GM12875 (cell line): ENCODE results near the gene AIG1.

Source experiments
- H3K4me3 ChIP-seq: one replicate; pipeline ENCODE4 v1.5.1; 2011; ENCODE audit warnings: low read depth, low read length, control low read depth
- CTCF ChIP-seq: IDR thresholded peaks from 2 replicates; pipeline ENCODE4 v1.5.1; 2011; ENCODE audit warnings: low read depth, mild to moderate bottlenecking, control low read depth, inconsistent platforms, low read length, moderate library complexity, borderline replicate concordance; ENCODE audit not compliant: insufficient read depth

The AIG1 gene

GRCh38 chr6:143055891-143056290 lies 4.8 kb upstream of the AIG1 start:
- no peak for TF ChIP-seq CTCF

DNA sequence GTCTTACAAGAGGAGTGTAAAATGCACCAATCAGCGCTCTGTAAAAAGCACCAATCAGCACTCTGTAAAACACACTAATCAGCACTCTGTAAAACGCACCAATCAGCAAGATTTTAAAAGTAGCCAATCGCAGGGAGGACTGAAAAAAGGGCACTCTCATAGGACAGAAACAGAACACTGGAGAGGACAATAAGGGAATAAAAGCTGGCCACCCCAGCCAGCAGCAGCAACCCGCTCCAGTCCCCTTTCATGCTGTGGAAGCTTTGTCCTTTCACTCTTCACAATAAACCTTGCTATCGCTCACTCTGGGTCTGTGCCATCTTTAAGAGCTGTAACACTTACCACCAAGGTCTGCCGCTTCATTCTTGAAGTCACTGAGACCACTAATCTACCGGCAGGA lies 1.7 kb upstream of the AIG1 start:
- TF ChIP-seq CTCF: no peak
- no peak overlapping the region for H3K4me3 ChIP-seq

More at GRCh38 chr6:143055891-143056290, 4.8 kb upstream of the AIG1 start:
- H3K4me3 ChIP-seq: no peak overlapping the region

DNA sequence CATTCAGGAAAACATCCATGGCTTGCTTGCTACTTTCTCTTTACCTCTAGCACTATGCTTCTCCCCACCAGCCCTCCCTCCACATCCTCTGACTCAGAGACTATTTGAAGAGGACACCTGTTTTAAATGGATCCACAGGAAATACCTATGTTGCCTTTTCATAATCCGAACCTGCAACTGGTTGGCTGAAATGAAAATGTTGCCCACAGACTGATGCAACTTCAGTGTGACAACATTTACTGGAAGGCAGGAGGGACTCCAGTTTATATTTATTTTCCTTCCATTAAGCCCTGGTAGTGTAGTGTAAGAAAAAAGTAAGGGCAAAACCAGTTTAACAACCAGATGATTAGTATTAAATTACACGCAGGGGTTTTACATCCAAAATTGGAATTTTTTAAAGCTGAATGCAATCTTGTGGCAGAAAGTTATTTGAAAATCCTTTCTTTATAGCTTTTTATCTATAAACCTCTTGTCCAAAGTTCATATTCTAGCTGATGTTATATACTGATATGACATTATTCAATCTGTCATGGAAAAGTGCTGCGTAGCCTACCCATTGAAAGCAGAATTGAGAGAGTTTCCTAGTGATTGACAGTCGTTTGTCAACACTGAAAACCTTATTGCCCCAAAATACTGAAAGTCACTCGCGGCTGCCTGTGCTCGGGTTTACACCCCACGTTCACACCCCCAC lies 881 bp upstream of the AIG1 start:
- TF ChIP-seq CTCF: no peak
- peak overlapping the region; percentile 66 for H3K4me3 ChIP-seq

- no peak for TF ChIP-seq CTCF
- peak overlapping the region; percentile 66 for H3K4me3 ChIP-seq
Observed at GRCh38 chr6:143060354-143060805, 309 bp upstream of the AIG1 start.

DNA sequence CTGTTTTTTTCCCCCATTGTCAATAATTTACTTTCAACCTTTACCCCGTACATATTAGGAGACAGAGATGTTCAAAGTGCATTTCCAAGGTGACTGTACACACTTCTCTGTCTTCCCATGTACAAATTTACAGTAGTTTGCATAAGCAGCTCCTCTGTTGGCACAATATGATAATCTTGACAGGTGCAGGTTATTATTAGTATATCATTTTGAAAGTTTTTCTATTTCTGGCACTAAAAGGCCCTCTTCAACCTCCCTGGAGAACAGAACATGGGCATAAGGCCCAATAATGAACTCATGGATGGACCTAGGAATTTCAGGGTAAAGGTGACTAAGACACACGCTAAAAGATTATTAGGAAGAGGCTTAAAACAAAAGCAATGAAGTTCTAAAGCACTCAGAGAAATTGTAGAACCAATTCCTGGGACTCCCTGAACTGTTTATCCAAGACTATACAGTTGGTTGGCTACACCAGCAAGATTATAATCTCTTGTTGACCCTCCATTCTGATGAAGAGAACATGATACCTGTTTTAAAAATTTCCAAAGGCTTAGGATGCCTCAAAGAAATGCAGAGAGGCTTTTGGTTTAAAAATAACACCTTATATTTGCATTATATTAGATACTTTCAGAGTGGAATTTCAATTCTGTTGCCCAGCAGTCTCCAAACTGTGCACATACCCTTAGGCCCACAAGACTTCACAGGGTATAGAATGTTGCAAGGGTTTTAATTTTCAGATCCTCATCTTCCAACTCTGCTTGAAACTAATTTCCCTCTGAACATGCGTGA lies 1.1 kb downstream of the AIG1 start:
- H3K4me3 ChIP-seq: no peak overlapping the region
- no peak for TF ChIP-seq CTCF

GRCh38 chr6:143062551-143062950 lies 1.9 kb downstream of the AIG1 start:
- no peak for TF ChIP-seq CTCF
- H3K4me3 ChIP-seq: no peak overlapping the region

GRCh38 chr6:143063631-143064030 lies 2.9 kb downstream of the AIG1 start:
- no peak overlapping the region for H3K4me3 ChIP-seq
- TF ChIP-seq CTCF: no peak
